AG10803 (cell line): ENCODE measurements around the gene TM2D3.
"Not testable (repeated sequence)": the region's sequence is repeated elsewhere in the genome, so short reads cannot be mapped to it uniquely, and the experiment has no call there.

Source experiments
- DNase-seq: peaks from one replicate; pipeline ENCODE4 v3.0.0; 2010; ENCODE audit warnings: low read depth
- H3K4me3 ChIP-seq: 2 replicates; pipeline ENCODE4 v1.5.1; 2011; ENCODE audit warnings: mild to moderate bottlenecking, low read length, control low read depth
- CTCF ChIP-seq: conservative IDR thresholded peaks from 2 replicates; pipeline ENCODE4 v1.5.1; 2011; ENCODE audit warnings: mild to moderate bottlenecking, low read length, control low read depth, inconsistent platforms

Gene TM2D3

GRCh38 chr15:101637919-101638318, 14.3 kb downstream of the TM2D3 start:
- DNase-seq: no peak
- TF ChIP-seq CTCF: no peak
- H3K4me3 ChIP-seq: no peak overlapping the region

- TF ChIP-seq CTCF: no peak
- no peak for DNase-seq
- H3K4me3 ChIP-seq: no peak overlapping the region
Measured at GRCh38 chr15:101637516-101637915, 14.7 kb downstream of the TM2D3 start.

- no peak for DNase-seq
- no peak overlapping the region for H3K4me3 ChIP-seq
- TF ChIP-seq CTCF: no peak
Measured at GRCh38 chr15:101637038-101637437, 15.1 kb downstream of the TM2D3 start.

GRCh38 chr15:101635944-101636727, 16.0 kb downstream of the TM2D3 start:
- H3K4me3 ChIP-seq: no peak overlapping the region
- no peak for DNase-seq
- no peak for TF ChIP-seq CTCF

- no peak overlapping the region for H3K4me3 ChIP-seq
- TF ChIP-seq CTCF: no peak
- no peak for DNase-seq
Measured at GRCh38 chr15:101633356-101633755, 18.8 kb downstream of the TM2D3 start.

- H3K4me3 ChIP-seq, DNase-seq: not testable (repeated sequence)
Measured at GRCh38 chr15:101626729-101627128, 25.5 kb downstream of the TM2D3 start.

GRCh38 chr15:101625980-101626379, 26.2 kb downstream of the TM2D3 start:
- no peak overlapping the region for H3K4me3 ChIP-seq
- no peak for DNase-seq
- TF ChIP-seq CTCF: no peak

- no peak for TF ChIP-seq CTCF
Measured at GRCh38 chr15:101625184-101625583, 27.0 kb downstream of the TM2D3 start.

More at GRCh38 chr15:101625184-101625583, 27.0 kb downstream of the TM2D3 start:
- H3K4me3 ChIP-seq: no peak overlapping the region
- no peak for DNase-seq
